ENCODE data around the gene CSRP3.
A peak's percentile ranks its signal among the peaks of the same experiment; 100 is the strongest.

Gene CSRP3

GRCh38 chr11:19201737-19202605 is at the start of gene CSRP3:
TSS of gene CSRP3 (minus strand) at chr11:19201983. CDS start at chr11:19192448, 9,535 bp downstream.
- no peak for DNase-seq

- DNase-seq, result no peak
These were observed 49.8 kb upstream of the CSRP3 start for GRCh38 chr11:19251577-19251976.

GRCh38 chr11:19246816-19247215 is 45.0 kb upstream of the CSRP3 start:
- no peak for DNase-seq

GRCh38 chr11:19245351-19245750 is 43.6 kb upstream of the CSRP3 start:
- no peak for DNase-seq

- no peak for DNase-seq
These were observed 42.8 kb upstream of the CSRP3 start for GRCh38 chr11:19244621-19245020.

- DNase-seq, result no peak
These were observed 42.3 kb upstream of the CSRP3 start for GRCh38 chr11:19244084-19244483.

GRCh38 chr11:19243613-19244012 is 41.8 kb upstream of the CSRP3 start:
- DNase-seq, result no peak

GRCh38 chr11:19243143-19243542 is 41.4 kb upstream of the CSRP3 start:
- no peak for DNase-seq

- DNase-seq, result no peak
These were observed 40.6 kb upstream of the CSRP3 start for GRCh38 chr11:19242179-19242932.

GRCh38 chr11:19241260-19242178 is 39.7 kb upstream of the CSRP3 start:
- DNase-seq, result no peak

- DNase-seq, result peak; percentile 63 to 73
These were observed 38.9 kb upstream of the CSRP3 start, which contains the start of gene E2F8 for GRCh38 chr11:19240420-19241259. TSS of gene E2F8 (minus strand) at chr11:19240945. CDS start at chr11:19240121, 824 bp downstream.

GRCh38 chr11:19239039-19239438 is 37.3 kb upstream of the CSRP3 start:
- DNase-seq, result no peak

- no peak for DNase-seq
These were observed 36.0 kb upstream of the CSRP3 start for GRCh38 chr11:19237813-19238212.

GRCh38 chr11:19237381-19237780 is 35.6 kb upstream of the CSRP3 start:
- DNase-seq, result no peak

- DNase-seq, result no peak
These were observed 32.5 kb upstream of the CSRP3 start for GRCh38 chr11:19234231-19234817.

GRCh38 chr11:19232910-19233503 is 31.2 kb upstream of the CSRP3 start:
- no peak for DNase-seq

GRCh38 chr11:19229671-19230070 is 27.9 kb upstream of the CSRP3 start:
- DNase-seq, result no peak

GRCh38 chr11:19228968-19229367 is 27.2 kb upstream of the CSRP3 start:
- DNase-seq, result no peak

- DNase-seq, result no peak
These were observed 24.8 kb upstream of the CSRP3 start for GRCh38 chr11:19226378-19227195.

- no peak for DNase-seq
These were observed 23.8 kb upstream of the CSRP3 start for GRCh38 chr11:19225581-19225980.

Measured in bone marrow (tissue), 2 donors.